Activated gamma-delta T cell (primary cell): Measurements from ENCODE around the gene TNRC18.
"Not testable (repeated sequence)": the region's sequence is repeated elsewhere in the genome, so short reads cannot be mapped to it uniquely, and the experiment has no call there.

Experiments used
- DNase-seq: peaks from one replicate; lab custom pipeline; 2025; lab: John Stamatoyannopoulos, UW

The TNRC18 gene

DNA sequence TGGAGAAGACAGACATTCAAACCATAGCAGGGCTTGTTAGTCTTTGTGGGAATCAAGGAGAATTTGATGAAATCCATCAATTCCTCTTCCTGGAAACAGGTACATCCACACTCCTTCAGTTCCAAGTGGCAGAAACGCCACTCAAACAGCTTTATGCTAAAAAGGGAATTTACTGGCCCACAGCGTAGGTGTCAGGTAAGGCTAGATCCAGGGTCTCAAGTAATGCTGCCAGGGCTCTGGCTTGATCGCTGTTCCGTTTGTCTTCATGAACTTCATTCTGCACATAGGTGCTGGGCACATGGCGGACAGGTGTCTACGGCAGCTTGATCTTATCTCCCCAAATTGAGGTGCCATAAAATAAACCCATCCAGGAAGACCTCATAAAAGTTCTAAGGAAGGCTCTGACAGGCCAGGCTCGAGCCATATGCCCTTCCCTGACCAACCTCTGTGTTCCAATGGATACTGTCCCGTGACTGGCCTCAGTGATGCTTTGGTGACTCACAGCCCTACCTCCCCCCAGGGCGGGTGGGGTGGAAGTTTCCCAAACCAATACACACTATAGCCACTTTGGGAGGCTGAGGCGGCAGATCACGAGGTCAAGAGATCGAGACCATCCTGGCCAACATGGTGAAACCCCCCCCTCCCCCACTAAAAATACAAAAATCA lies 153.5 kb downstream of the TNRC18 start:
- not testable (repeated sequence) for DNase-seq

DNA sequence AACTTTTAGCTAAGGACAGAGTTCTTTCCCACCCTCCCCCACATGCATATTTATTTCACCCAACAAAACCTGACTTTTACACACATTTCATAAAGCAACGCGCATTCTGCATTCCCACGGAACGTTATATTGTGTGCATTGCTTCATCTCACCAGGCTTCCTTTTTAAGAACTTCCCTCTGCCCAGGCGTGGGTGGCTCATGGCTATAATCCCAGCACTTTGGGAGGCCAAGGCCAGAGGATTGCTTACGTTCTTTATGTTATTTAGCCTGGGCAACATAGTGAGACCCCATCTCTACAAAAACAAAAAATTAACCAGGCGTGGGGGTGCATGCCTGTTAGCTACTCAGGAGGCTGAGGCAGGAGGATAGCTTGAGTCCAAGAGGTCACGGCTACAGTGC lies 155.8 kb downstream of the TNRC18 start:
- DNase-seq: not testable (repeated sequence)

DNA sequence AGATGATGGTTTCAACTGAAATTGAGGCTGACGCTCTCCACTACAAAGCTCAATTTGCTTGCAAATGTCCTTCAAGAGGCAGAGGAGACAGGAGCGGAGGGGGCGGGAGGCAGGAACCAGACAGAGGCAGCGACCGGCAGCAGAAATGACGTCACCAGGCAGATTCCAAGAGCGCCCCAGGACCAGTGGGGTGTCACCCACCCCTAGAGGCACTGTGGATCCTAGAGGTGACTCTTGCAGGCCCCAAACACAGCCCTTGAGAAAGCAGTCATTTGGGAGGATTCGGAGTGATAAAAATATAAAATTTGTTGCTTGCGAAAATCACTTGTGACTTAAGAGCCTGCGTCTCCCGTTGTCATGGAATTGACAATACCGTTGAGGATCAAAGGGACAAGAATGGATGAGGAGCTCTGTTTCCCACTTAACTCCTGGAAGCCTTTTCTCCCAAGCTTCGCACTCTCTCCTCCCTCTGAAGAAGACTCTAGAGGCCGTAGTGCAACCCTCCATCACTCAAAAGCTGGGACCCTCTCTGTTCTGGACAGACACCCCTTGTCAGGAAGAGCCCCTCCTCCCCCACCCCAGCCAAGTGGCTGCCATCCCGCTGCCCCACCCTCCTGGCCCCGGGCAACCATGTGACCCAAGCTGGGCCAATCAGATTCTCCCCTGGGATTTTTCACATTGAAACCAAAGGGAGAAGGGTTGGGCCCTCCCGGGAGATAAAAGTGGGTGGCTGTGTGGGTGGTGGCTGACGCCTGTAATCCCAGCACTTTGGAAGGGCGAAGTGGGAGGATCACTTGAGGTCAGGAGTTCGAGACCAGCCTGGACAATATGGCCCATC lies 157.2 kb downstream of the TNRC18 start:
- DNase-seq: no peak

DNA sequence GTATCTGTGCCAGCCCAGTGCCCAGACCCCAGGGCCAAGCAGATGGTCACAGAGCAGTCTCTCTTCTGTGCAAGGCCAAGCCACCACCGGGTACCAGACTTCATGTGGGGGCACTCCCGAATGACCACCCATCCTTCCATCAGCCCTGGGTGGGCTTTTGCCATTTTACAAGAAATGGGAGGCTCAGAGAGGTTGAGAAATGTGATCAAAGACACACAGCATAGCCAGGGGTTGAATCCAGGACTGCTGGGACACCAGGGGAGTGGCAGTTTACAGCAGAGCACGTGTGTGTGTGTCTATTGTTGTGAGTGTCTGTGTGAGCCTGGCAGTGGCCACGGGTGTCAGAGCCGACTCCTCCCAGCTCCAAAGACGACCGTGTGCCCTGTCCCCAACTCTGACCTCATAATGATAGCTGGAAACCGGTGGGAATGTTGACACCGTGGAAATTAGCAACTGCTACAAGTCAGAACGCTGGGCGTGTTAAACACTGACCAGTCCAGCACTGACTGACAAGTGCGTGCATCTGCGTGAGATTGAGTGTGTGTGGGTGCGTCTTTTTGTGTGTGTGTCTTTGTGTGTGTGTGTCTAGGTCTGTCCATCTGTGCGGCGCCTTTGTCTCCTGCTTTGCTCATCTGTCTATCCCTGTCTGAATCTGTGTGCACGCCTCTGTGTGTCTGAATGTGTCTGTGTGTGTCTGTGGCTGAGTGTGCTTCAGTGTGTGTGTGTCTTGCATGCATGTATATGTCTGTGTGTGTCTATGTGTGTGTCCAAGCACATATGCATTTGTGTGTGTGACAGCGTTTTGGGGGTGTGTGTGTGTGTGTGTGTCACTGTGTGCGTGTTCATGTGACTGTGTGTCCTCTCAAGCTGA lies 158.1 kb downstream of the TNRC18 start:
- DNase-seq: no peak

DNA sequence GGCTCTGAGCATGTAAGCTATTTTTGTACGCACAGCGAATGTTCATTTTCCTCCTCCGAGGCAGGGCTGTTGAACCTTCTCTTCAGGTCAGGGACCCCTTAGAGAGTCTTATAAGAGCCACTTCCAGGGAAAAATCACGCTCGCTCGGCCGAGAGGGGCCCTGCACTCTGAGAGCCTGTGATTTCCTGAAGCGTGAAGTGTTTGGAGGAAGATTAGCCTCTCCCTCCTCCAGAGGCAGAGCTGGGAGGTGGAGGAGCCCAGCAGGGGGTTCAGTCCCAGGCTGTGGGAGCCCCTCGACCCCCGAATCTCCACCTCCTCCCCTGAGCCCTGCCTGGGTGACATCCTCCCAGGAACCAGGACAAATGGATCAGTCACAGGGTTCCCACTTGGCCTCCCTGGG lies 160.6 kb downstream of the TNRC18 start:
- DNase-seq: not testable (repeated sequence)

DNA sequence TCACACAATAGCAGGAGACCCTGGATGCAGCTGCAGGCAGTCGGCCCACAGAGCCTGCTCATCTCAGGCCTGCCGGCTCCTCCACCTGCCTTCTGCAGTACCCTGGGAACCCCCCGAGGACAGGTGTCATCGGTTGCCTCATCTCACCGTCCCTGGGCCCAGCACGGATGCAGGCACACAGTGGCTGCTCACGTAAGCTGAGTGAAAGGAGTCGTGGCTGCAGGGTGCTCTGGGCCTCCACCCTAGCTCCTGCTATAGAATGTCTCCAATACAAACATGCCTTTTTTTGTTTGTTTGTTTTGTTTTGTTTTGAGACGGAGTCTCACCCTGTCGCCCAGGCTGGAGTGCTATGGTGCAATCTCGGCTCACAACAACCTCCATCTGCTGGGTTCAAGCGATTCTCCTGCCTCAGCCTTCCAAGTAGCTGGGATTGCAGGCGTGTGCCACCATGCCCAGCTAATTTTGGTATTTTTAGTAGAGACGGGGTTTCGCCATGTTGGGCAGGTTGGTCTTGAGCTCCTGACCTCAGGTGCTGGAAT lies 163.0 kb downstream of the TNRC18 start:
- not testable (repeated sequence) for DNase-seq
